GM12872 (cell line): ENCODE measurements around the gene KRTAP9-4.

Source experiments
- CTCF ChIP-seq: IDR thresholded peaks from 3 replicates; pipeline ENCODE4 v1.5.1; 2011; ENCODE audit warnings: low read depth, mild to moderate bottlenecking, low read length, moderate library complexity; ENCODE audit not compliant: insufficient read depth

Gene KRTAP9-4

GRCh38 chr17:41278176-41278955, 28.9 kb downstream of the KRTAP9-4 start:
- TF ChIP-seq CTCF = no peak

- no peak for TF ChIP-seq CTCF
These were observed 34.6 kb downstream of the KRTAP9-4 start for GRCh38 chr17:41284043-41284442.

GRCh38 chr17:41284546-41284945, 35.1 kb downstream of the KRTAP9-4 start:
- no peak for TF ChIP-seq CTCF

- no peak for TF ChIP-seq CTCF
These were observed 37.6 kb downstream of the KRTAP9-4 start for GRCh38 chr17:41287050-41287449.

- TF ChIP-seq CTCF = no peak
These were observed 44.5 kb downstream of the KRTAP9-4 start for GRCh38 chr17:41294016-41294415.

GRCh38 chr17:41296846-41297245, 47.4 kb downstream of the KRTAP9-4 start:
- TF ChIP-seq CTCF = no peak

- no peak for TF ChIP-seq CTCF
These were observed 49.1 kb downstream of the KRTAP9-4 start for GRCh38 chr17:41298458-41299135.
